ENCODE data around the gene TFCP2L1. TPM values are rescaled to one million over a fixed set of nuclear protein-coding genes. Genes with fewer than 3 reads are reported as not detected.
"Not testable (repeated sequence)": the region's sequence is repeated elsewhere in the genome, so short reads cannot be mapped to it uniquely, and the experiment has no call there.

TFCP2L1 gene
- total RNA-seq, 1 donor from 2014 or later, result not detected

- no peaks in the 10 kb centered on the region for H3K36me3 Mint-ChIP-seq (ENCODE audit: low read depth)
- no peaks in the 10 kb centered on the region for H3K9me3 Mint-ChIP-seq
- H3K27ac Mint-ChIP-seq, result no peak overlapping the region
- intact Hi-C loops (cut with micrococcal nuclease), result no loop called here
- DNase-seq (ENCODE audit: low spot score), result no peak
- peaks cover 1% of the 10 kb centered on the region for H3K27me3 Mint-ChIP-seq (ENCODE audit: low read depth)
- H3K4me1 Mint-ChIP-seq (ENCODE audit: low read depth), result no peaks in the 10 kb centered on the region
- no peak overlapping the region for H3K4me3 Mint-ChIP-seq (ENCODE audit: low read depth)
These were observed 11.9 kb downstream of the TFCP2L1 start for GRCh38 chr2:121273116-121273515.

DNA sequence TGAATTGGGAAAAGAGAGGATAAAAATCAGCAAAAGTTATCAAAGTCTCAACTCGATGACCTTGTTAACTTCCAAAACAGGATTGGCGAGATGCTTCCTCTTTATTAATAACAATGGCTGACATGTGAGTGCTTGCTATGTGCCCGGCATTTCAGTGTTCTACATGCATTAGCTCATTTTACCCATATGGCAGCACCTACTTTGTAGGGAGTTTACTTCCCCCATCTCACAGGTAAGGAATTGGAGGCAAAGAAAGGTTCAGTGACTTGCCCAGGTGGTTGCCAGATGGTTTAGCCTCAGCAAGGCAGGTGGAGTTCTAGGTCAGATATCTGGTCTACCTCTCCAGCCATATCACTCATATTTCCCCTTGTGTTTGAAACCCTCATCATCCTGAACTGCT lies 12.4 kb downstream of the TFCP2L1 start:
- DNase-seq (ENCODE audit: low spot score), result no peak
- no peak overlapping the region for H3K27ac Mint-ChIP-seq
- intact Hi-C loops (cut with micrococcal nuclease), result no loop called here
- no peaks in the 10 kb centered on the region for H3K4me1 Mint-ChIP-seq (ENCODE audit: low read depth)
- H3K27me3 Mint-ChIP-seq (ENCODE audit: low read depth), result peaks cover 1% of the 10 kb centered on the region
- H3K36me3 Mint-ChIP-seq (ENCODE audit: low read depth), result no peaks in the 10 kb centered on the region
- H3K9me3 Mint-ChIP-seq, result no peaks in the 10 kb centered on the region
- H3K4me3 Mint-ChIP-seq (ENCODE audit: low read depth), result no peak overlapping the region

GRCh38 chr2:121269436-121269835 lies 15.6 kb downstream of the TFCP2L1 start:
- H3K27me3 Mint-ChIP-seq (ENCODE audit: low read depth); H3K4me1 Mint-ChIP-seq (ENCODE audit: low read depth): not testable (repeated sequence)

GRCh38 chr2:121266543-121267106 lies 18.4 kb downstream of the TFCP2L1 start:
- Mint-ChIP-seq H3K4me3 (ENCODE audit: low read depth) (no peak overlapping the region), H3K27me3 (ENCODE audit: low read depth) (no peaks in the 10 kb centered on the region)

More at GRCh38 chr2:121269436-121269835, 15.6 kb downstream of the TFCP2L1 start:
- H3K27ac Mint-ChIP-seq; intact Hi-C loops (cut with micrococcal nuclease); H3K4me3 Mint-ChIP-seq (ENCODE audit: low read depth); H3K9me3 Mint-ChIP-seq; DNase-seq (ENCODE audit: low spot score); H3K36me3 Mint-ChIP-seq (ENCODE audit: low read depth): not testable (repeated sequence)

DNA sequence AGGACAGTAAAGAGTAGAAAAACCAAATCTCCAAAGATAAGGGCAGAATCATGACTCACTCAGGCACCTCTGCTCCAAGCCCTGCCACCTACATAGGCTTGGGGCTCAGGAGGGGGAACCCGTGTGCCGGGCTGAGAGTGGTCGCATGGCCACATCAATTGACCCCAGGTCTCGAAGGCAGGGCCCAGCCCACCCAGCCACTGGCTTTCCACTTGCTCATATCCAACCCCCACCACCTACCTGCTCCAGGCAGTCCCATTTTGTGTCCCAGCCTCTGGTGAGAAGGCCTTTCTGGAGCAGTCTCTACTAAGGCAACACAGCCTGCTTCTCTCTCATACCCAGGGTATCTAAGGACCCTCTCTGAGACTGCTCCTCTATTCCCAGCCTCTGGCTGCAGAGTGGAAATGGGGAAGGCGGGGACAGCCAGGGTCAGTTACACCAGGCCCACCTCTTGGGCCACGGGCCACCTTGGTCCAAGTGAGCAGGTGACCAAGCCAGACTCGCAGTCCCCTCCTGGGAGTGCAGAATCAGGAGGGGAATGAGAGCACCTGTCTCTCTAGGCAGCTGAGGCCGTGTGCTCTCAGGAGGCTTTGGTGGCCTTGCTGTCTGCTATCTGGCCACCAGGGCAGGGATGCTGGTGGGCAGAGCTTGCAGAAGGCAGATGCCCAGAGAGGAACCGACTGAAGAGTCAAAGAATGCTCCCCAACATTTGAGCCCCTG lies 20.8 kb downstream of the TFCP2L1 start:
- H3K27ac Mint-ChIP-seq, result no peak overlapping the region
- H3K9me3 Mint-ChIP-seq, result no peaks in the 10 kb centered on the region

More at GRCh38 chr2:121266543-121267106, 18.4 kb downstream of the TFCP2L1 start:
- DNase-seq (ENCODE audit: low spot score), result no peak
- H3K9me3 Mint-ChIP-seq, result no peaks in the 10 kb centered on the region
- no peaks in the 10 kb centered on the region for H3K4me1 Mint-ChIP-seq (ENCODE audit: low read depth)
- intact Hi-C loops (cut with micrococcal nuclease), result no loop called here
- no peak overlapping the region for H3K27ac Mint-ChIP-seq
- no peaks in the 10 kb centered on the region for H3K36me3 Mint-ChIP-seq (ENCODE audit: low read depth)

DNA sequence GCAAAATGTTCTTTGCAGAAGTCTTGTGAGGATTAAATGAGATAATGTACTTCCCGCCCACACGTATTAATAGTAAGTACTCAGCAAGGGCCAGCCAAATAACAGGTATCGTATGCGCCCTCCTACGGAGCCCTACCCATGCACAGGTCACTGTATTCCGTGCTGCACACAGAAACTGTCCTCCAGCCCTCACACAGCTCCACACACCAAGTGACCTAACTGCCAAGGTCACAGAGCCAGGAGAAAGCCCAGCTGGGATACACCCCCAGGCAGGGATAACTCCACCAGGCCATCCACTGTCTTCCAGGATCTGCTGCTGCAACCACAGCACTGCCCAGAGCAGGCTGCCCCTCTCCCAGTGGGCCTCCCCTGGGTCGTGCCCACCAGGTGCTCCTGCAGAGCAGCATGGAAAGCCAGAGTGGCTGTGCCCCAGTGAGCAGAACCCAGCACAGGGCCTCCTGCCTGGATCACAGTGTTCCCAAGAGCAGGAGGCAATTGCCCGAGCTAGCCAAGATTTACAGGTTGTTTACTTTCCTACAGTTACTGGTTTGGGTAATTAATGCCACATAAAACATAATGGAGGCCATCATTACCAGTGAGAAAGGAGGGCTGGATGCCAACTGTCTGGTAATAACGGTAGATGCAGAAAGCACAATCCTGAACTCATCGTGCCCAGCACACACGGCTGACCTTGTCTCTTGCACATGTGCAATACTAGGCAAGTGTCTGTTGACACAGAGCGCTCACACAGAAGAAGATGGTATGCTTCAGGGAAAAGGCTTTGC lies 24.4 kb downstream of the TFCP2L1 start:
- no peak overlapping the region for H3K4me3 Mint-ChIP-seq (ENCODE audit: low read depth)
- intact Hi-C loops (cut with micrococcal nuclease), result no loop called here
- H3K9me3 Mint-ChIP-seq, result no peaks in the 10 kb centered on the region
- no peak for DNase-seq (ENCODE audit: low spot score)
- H3K27ac Mint-ChIP-seq, result no peak overlapping the region
- H3K36me3 Mint-ChIP-seq (ENCODE audit: low read depth), result no peaks in the 10 kb centered on the region
- peaks cover 4% of the 10 kb centered on the region for H3K4me1 Mint-ChIP-seq (ENCODE audit: low read depth)
- H3K27me3 Mint-ChIP-seq (ENCODE audit: low read depth), result peaks cover 3% of the 10 kb centered on the region

More for the DNA sequence above, 20.8 kb downstream of the TFCP2L1 start:
- H3K4me1 Mint-ChIP-seq (ENCODE audit: low read depth), result no peaks in the 10 kb centered on the region
- DNase-seq (ENCODE audit: low spot score), result no peak
- H3K4me3 Mint-ChIP-seq (ENCODE audit: low read depth), result no peak overlapping the region
- no peaks in the 10 kb centered on the region for H3K27me3 Mint-ChIP-seq (ENCODE audit: low read depth)
- no peaks in the 10 kb centered on the region for H3K36me3 Mint-ChIP-seq (ENCODE audit: low read depth)
- intact Hi-C loops (cut with micrococcal nuclease), result no loop called here

GRCh38 chr2:121258051-121258450 lies 27.0 kb downstream of the TFCP2L1 start:
- Mint-ChIP-seq H3K27ac (no peak overlapping the region), H3K36me3 (ENCODE audit: low read depth) (no peaks in the 10 kb centered on the region), H3K27me3 (ENCODE audit: low read depth) (peaks cover 3% of the 10 kb centered on the region), H3K9me3 (no peaks in the 10 kb centered on the region), H3K4me3 (ENCODE audit: low read depth) (no peak overlapping the region), H3K4me1 (ENCODE audit: low read depth) (peaks cover 4% of the 10 kb centered on the region)
- intact Hi-C loops (cut with micrococcal nuclease), result no loop called here
- no peak for DNase-seq (ENCODE audit: low spot score)

- H3K36me3 Mint-ChIP-seq (ENCODE audit: low read depth), result no peaks in the 10 kb centered on the region
- peaks cover 3% of the 10 kb centered on the region for H3K27me3 Mint-ChIP-seq (ENCODE audit: low read depth)
- H3K4me3 Mint-ChIP-seq (ENCODE audit: low read depth), result no peak overlapping the region
- no peak overlapping the region for H3K27ac Mint-ChIP-seq
- H3K9me3 Mint-ChIP-seq, result no peaks in the 10 kb centered on the region
- H3K4me1 Mint-ChIP-seq (ENCODE audit: low read depth), result peaks cover 4% of the 10 kb centered on the region
- DNase-seq (ENCODE audit: low spot score), result no peak
- intact Hi-C loops (cut with micrococcal nuclease), result no loop called here
These were observed 27.5 kb downstream of the TFCP2L1 start for GRCh38 chr2:121257480-121257840.

DNA sequence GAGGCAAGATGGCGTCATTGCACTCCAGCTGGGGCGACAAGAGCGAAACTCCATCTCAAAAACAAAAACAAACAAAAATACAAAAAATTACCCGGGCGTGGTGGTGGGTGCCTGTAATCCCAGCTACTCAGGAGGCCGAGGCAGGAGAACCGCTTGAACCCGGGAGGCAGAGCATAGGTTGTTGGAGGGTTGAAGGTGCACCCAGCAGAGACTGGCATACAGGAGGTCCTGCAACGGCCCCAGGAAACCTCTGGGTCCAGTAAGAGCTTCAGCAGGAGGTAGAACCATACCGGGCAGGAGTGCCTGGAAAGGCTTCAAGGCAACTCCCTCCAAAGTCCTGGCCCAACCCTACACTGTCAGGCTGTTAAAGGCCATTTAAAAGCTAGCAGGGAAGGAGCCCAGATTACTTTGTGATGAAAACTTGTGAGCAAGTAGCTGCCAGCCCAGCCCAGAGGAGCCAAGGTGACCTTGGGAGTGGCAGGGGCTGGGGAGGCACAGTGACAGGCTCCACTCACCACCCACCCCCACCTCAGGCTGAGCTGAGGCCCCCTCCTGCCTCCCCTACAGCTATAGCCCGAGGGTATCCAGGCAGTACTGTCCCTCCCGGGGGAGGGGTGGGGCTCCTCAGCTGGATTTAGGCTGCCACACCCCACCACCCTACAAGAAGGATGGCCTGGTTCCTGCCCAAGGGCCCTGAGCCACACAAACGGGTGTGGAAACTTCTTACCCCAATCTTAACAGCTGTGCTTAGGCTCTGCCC lies 28.1 kb downstream of the TFCP2L1 start:
- Mint-ChIP-seq H3K4me3 (ENCODE audit: low read depth) (no peak overlapping the region), H3K27ac (no peak overlapping the region), H3K4me1 (ENCODE audit: low read depth) (peaks cover 4% of the 10 kb centered on the region), H3K36me3 (ENCODE audit: low read depth) (no peaks in the 10 kb centered on the region), H3K27me3 (ENCODE audit: low read depth) (peaks cover 3% of the 10 kb centered on the region), H3K9me3 (no peaks in the 10 kb centered on the region)
- no peak for DNase-seq (ENCODE audit: low spot score)
- intact Hi-C loops (cut with micrococcal nuclease), result no loop called here

DNA sequence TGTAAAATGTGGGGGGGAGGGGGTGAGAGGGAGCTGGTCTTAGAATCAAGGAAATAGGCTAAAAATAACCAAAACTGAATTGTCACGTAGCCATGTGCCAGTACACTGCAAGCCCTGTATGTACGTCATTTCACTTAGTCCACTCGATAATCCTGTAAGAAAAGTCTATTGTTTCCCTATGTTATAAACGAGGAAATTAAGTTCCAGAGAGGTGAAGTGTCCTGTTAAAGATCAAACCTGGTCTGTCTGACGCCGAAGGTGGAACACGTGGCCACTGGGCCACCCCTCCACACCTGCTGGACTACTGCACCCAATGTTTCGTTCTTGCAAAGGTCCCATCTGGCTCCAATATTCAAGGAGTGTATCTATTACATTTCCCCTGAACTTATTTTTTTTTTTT lies 29.6 kb downstream of the TFCP2L1 start:
- Mint-ChIP-seq H3K4me3 (ENCODE audit: low read depth) (no peak overlapping the region), H3K36me3 (ENCODE audit: low read depth) (no peaks in the 10 kb centered on the region), H3K27me3 (ENCODE audit: low read depth) (peaks cover 5% of the 10 kb centered on the region), H3K27ac (no peak overlapping the region), H3K9me3 (no peaks in the 10 kb centered on the region), H3K4me1 (ENCODE audit: low read depth) (peaks cover 4% of the 10 kb centered on the region)
- intact Hi-C loops (cut with micrococcal nuclease), result no loop called here
- no peak for DNase-seq (ENCODE audit: low spot score)

GRCh38 chr2:121254748-121255147 lies 30.3 kb downstream of the TFCP2L1 start:
- H3K4me1 Mint-ChIP-seq (ENCODE audit: low read depth), result peaks cover 4% of the 10 kb centered on the region
- no peak for DNase-seq (ENCODE audit: low spot score)
- peaks cover 5% of the 10 kb centered on the region for H3K27me3 Mint-ChIP-seq (ENCODE audit: low read depth)
- intact Hi-C loops (cut with micrococcal nuclease), result no loop called here
- no peak overlapping the region for H3K4me3 Mint-ChIP-seq (ENCODE audit: low read depth)
- no peak overlapping the region for H3K27ac Mint-ChIP-seq
- H3K36me3 Mint-ChIP-seq (ENCODE audit: low read depth), result no peaks in the 10 kb centered on the region
- no peaks in the 10 kb centered on the region for H3K9me3 Mint-ChIP-seq

DNA sequence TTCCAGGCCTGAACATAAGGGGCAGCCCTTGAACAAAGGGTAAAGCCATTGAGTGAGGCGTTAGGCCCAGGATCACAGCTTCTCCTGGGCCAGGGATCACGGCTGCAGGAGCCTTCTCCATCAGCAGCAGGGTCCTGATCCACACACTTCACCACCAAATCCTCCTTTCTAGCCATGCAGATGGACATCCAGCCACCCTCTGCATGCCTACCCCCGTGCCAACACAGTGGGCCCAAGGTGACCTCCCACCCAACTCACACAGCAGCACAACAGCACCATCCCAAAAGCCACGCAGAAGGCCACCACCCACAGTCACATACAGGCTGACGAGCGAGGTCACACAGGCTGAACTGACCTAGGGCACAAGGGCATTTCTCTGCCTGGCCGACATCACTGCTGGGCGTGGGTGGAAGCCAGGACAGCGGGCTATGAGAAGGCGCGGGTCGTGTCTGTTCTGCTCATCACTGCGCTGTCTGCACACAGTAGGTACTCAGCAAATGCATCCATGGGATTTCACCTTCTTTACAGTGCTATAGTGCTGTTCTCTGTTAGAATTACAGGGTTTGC lies 31.2 kb downstream of the TFCP2L1 start:
- no peak overlapping the region for H3K27ac Mint-ChIP-seq
- intact Hi-C loops (cut with micrococcal nuclease), result no loop called here
- H3K4me1 Mint-ChIP-seq (ENCODE audit: low read depth), result peaks cover 4% of the 10 kb centered on the region
- no peaks in the 10 kb centered on the region for H3K9me3 Mint-ChIP-seq
- H3K36me3 Mint-ChIP-seq (ENCODE audit: low read depth), result no peaks in the 10 kb centered on the region
- peaks cover 5% of the 10 kb centered on the region for H3K27me3 Mint-ChIP-seq (ENCODE audit: low read depth)
- H3K4me3 Mint-ChIP-seq (ENCODE audit: low read depth), result no peak overlapping the region
- no peak for DNase-seq (ENCODE audit: low spot score)
